IMR-90 (cell line): ENCODE measurements around the gene CRACR2B. TPM values are rescaled to one million over a fixed set of nuclear protein-coding genes. Genes with fewer than 3 reads are reported as not detected.

Experiments
- ATAC-seq: fragments of 200-7000 bp; cut with Tn5 transposase; 2 replicates; pipeline ENCODE4 v1.9.1; 2020; ENCODE audit warnings: low read depth, mild to moderate bottlenecking, moderate library complexity
- BruUV-seq: library from RNA; stranded (reverse); fragments of 400-500 nt; replicated peaks from 2 replicates; lab custom pipeline; 2021; lab: Mats Ljungman, UMichigan
- CTCF ChIA-PET: fragments of 300-600 bp; formaldehyde crosslinking; extraction: SDS; loops from one replicate; lab custom pipeline; 2021; ENCODE audit warnings: antibody characterized with exemption; lab: Yijun Ruan, JAX
- POLR2A ChIA-PET: fragments of 300-600 bp; sonication (Branson Sonifier 250); formaldehyde crosslinking; loops from one replicate; lab custom pipeline; 2022; ENCODE audit warnings: antibody characterized with exemption; ENCODE audit not compliant: unreplicated experiment; lab: Charles Lee
- DNase-seq: peaks from one replicate; pipeline ENCODE4 v3.0.0; 2013
- H2AFZ ChIP-seq: replicated peaks from 2 replicates; pipeline ENCODE3; 2013; ENCODE audit warnings: low read length, mild to moderate bottlenecking; ENCODE audit not compliant: poor library complexity
- H2AK5ac ChIP-seq: 2 replicates; pipeline ENCODE4 v1.6.1; 2013; ENCODE audit warnings: low read depth, low read length, inconsistent platforms
- H2AK9ac ChIP-seq: replicated peaks from 2 replicates; pipeline ENCODE3; 2013; ENCODE audit warnings: mild to moderate bottlenecking, low read depth, low read length, moderate library complexity; ENCODE audit not compliant: poor library complexity
- H2BK120ac ChIP-seq: 2 replicates; pipeline ENCODE4 v1.6.1; 2013; ENCODE audit warnings: low read depth, low read length, inconsistent platforms
- H2BK15ac ChIP-seq: 3 replicates; pipeline ENCODE4 v1.6.1; 2013; ENCODE audit warnings: low read depth, low read length, inconsistent platforms
- H2BK20ac ChIP-seq: 2 replicates; pipeline ENCODE4 v1.6.1; 2013; ENCODE audit warnings: low read depth, mild to moderate bottlenecking, inconsistent platforms, low read length, moderate library complexity
- H2BK5ac ChIP-seq: 2 replicates; pipeline ENCODE4 v1.6.1; 2013; ENCODE audit warnings: mild to moderate bottlenecking, low read depth, low read length, inconsistent platforms; ENCODE audit not compliant: poor library complexity, severe bottlenecking
- H3K14ac ChIP-seq: replicated peaks from 2 replicates; pipeline ENCODE4 v1.6.1; 2013; ENCODE audit warnings: low read depth, low read length, inconsistent platforms
- H3K18ac ChIP-seq: 2 replicates; pipeline ENCODE4 v1.6.1; 2013; ENCODE audit warnings: low read depth, low read length, control low read depth
- H3K23ac ChIP-seq: 2 replicates; pipeline ENCODE4 v1.6.1; 2013; ENCODE audit warnings: low read depth, low read length, inconsistent platforms
- H3K27ac ChIP-seq: 2 replicates; pipeline ENCODE4 v1.5.1; 2013; ENCODE audit warnings: mild to moderate bottlenecking, control low read depth, low read length; ENCODE audit not compliant: insufficient read depth
- H3K27me3 ChIP-seq: 2 replicates; pipeline ENCODE4 v1.6.1; 2013; ENCODE audit warnings: low read length; ENCODE audit not compliant: control insufficient read depth, insufficient read depth
- H3K36me3 ChIP-seq: 2 replicates; pipeline ENCODE4 v1.6.1; 2013; ENCODE audit warnings: low read length, mixed read lengths; ENCODE audit not compliant: control insufficient read depth, insufficient read depth
- H3K4ac ChIP-seq: 2 replicates; pipeline ENCODE4 v1.6.1; 2013; ENCODE audit warnings: low read depth, low read length, inconsistent platforms
- H3K4me1 ChIP-seq: 2 replicates; pipeline ENCODE4 v1.6.1; 2013; ENCODE audit warnings: low read length, mixed read lengths; ENCODE audit not compliant: control insufficient read depth, insufficient read depth
- H3K4me2 ChIP-seq: 2 replicates; pipeline ENCODE4 v1.6.1; 2013; ENCODE audit warnings: low read depth, mild to moderate bottlenecking, control low read depth, low read length, moderate library complexity
- H3K4me3 ChIP-seq: 2 replicates; pipeline ENCODE4 v1.5.1; 2013; ENCODE audit warnings: low read depth, mild to moderate bottlenecking, control low read depth, low read length, moderate library complexity; ENCODE audit not compliant: insufficient read depth
- H3K56ac ChIP-seq: 2 replicates; pipeline ENCODE4 v1.6.1; 2013; ENCODE audit warnings: low read length, inconsistent platforms; ENCODE audit not compliant: insufficient read depth; ENCODE audit errors: extremely low read depth
- H3K79me1 ChIP-seq, 2 experiments: 2 replicates each; pipeline ENCODE4 v1.6.1; 2013; ENCODE audit warnings: low read length in 2 of 2, inconsistent platforms in 1 of 2, low read depth in 1 of 2
- H3K9ac ChIP-seq: 2 replicates; pipeline ENCODE4 v1.6.1; 2013; ENCODE audit warnings: low read depth, low read length, control low read depth
- H3K9me1 ChIP-seq: 2 replicates; pipeline ENCODE4 v1.6.1; 2013; ENCODE audit warnings: low read length, inconsistent platforms; ENCODE audit not compliant: insufficient read depth
- H3K9me3 ChIP-seq: 2 replicates; pipeline ENCODE4 v1.6.1; 2013; ENCODE audit warnings: low read length; ENCODE audit not compliant: control insufficient read depth, insufficient read depth
- H4K20me1 ChIP-seq: 2 replicates; pipeline ENCODE4 v1.6.1; 2013; ENCODE audit warnings: low read length, inconsistent platforms; ENCODE audit not compliant: insufficient read depth
- H4K5ac ChIP-seq: 2 replicates; pipeline ENCODE4 v1.6.1; 2013; ENCODE audit warnings: mild to moderate bottlenecking, low read depth, low read length, control low read depth
- H4K8ac ChIP-seq, 2 experiments: 2 replicates each; pipeline ENCODE4 v1.6.1; 2013; ENCODE audit warnings: low read depth in 2 of 2, low read length in 2 of 2, control low read depth in 1 of 2, inconsistent platforms in 1 of 2
- H4K91ac ChIP-seq: 2 replicates; pipeline ENCODE4 v1.6.1; 2013; ENCODE audit warnings: low read depth, low read length, inconsistent platforms; ENCODE audit not compliant: insufficient read depth
- FOS ChIP-seq: fragments of 150-350 bp; IDR thresholded peaks from 2 replicates; pipeline ENCODE4 v1.6.1; 2016; ENCODE audit warnings: low read depth, low read length
- MAZ ChIP-seq: IDR thresholded peaks from 2 replicates; pipeline ENCODE4 v1.6.1; 2012; ENCODE audit warnings: low read depth, mild to moderate bottlenecking, low read length, improper control_type of control experiment, moderate library complexity, borderline replicate concordance
- MXI1 ChIP-seq: IDR thresholded peaks from 2 replicates; pipeline ENCODE4 v1.6.1; 2012; ENCODE audit warnings: low read depth, mild to moderate bottlenecking, low read length, moderate library complexity, borderline replicate concordance
- WGBS, 2 experiments: methylation state at CpG; one replicate each; pipeline versions ENCODE4 v1.1.5 to v1.1.7; 2013; ENCODE audit warnings: missing lambda C conversion rate in 2 of 2; ENCODE audit not compliant: insufficient read length in 1 of 2; ENCODE audit errors: extremely low coverage in 2 of 2; 5-methylcytosine and 5-hydroxymethylcytosine counted together
- dilution Hi-C: fragments of 300-500 bp; cut with HindIII; formaldehyde crosslinking; loops from one replicate; pipeline ENCODE4 v1.14.3; 2018; ENCODE audit warnings: low sequenced_read_pairs; ENCODE audit not compliant: unreplicated experiment
- in situ Hi-C: fragments of 300-500 bp; cut with MboI; formaldehyde crosslinking; loops from 3 replicates; pipeline ENCODE4 v1.14.3; 2019; ENCODE audit warnings: low sequenced_read_pairs, inconsistent platforms, mixed read lengths
- intact Hi-C: fragments of 100-400 bp; cut with micrococcal nuclease; formaldehyde crosslinking; loops from 2 replicates; pipeline ENCODE4 v1.10.0; 2022
- polyA plus RNA-seq, 3 experiments: library from polyadenylated mRNA; depleted of rRNA; stranded (reverse); fragments of >200 nt; gene quantifications; 2 replicates each; pipeline ENCODE4 v1.2.3, GENCODE V29; 2012; ENCODE audit warnings: low replicate concordance in 1 of 3
- total RNA-seq: library from RNA; depleted of rRNA; stranded (reverse); fragments of >200 nt; gene quantifications from 2 replicates; pipeline ENCODE4 v1.2.3, GENCODE V29; 2012

The CRACR2B gene
- total and polyA plus RNA-seq, 2 of the 4 experiments (the other 2 are of a cell fraction): 0.54 to 2.5 TPM

DNA sequence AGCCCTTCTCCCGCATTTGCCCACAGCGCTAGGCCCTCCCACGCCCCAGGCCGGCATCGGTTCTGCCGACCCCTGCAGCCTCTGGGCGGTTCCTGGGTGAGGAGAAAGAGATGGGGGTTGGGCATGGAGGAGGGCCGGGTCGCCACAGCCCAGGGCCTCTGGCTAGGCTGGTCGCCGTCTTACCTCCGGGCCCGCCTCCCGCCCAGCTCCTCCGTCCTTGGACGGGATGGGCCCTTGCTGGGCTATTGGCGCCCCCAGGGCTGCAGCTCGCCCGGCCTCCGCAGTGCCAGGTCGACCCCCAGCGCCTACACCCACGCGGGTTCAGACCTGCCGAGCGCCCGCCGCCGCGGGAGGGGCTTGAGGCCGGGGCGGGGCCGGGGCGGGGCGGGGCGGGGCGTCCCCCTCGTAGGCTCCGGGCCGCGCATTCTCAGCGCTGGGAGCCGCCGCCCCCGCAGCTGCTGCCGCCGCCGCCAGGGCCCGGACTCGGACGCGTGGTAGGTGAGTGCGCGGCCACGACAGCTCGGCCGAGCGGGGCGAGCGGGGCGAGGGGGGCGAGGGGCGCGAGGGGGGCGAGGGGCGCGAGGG lies 4.9 kb downstream of the CRACR2B start, which contains the start of gene CD151:
CD151 (plus strand) TSS at position 424 of the 585 bp plus-strand sequence. CDS start 3,118 bp downstream, outside the sequence.
- Histone ChIP-seq H4K5ac (peak within 1 kb of the TSS; percentile 49), H2BK5ac (peak within 1 kb of the TSS; percentile 93), H2BK20ac (0 out of 2 replicates have a peak within 1 kb of the TSS, but pooled peaks have one; percentile 70), H4K8ac (peak within 1 kb of the TSS; percentile 59 to 93), H2BK120ac (peak within 1 kb of the TSS; percentile 80), H4K91ac (peak within 1 kb of the TSS; percentile 87), H3K36me3 (peaks cover 16% of the 10 kb centered on the region), H3K14ac (peak within 1 kb of the TSS; percentile 99), H3K18ac (peak within 1 kb of the TSS; percentile 43), H2AK9ac (peak within 1 kb of the TSS; percentile 100), H3K27me3 (peaks cover under 1% of the 10 kb centered on the region; the same call in 1 of the 2 replicates), H2BK15ac (peak within 1 kb of the TSS; percentile 34; the same call in 1 of the 3 replicates), H3K4me2 (peak within 1 kb of the TSS; percentile 90), H3K23ac (peak within 1 kb of the TSS; percentile 96), H3K4ac (peak within 1 kb of the TSS; percentile 98), H2AK5ac (peak within 1 kb of the TSS; percentile 99), H3K79me1 (peaks cover 11 to 48% of the 10 kb centered on the region in 2 experiments), H3K9ac (peak within 1 kb of the TSS; percentile 94), H3K4me1 (peaks cover 38% of the 10 kb centered on the region), H3K9me3 (no peaks in the 10 kb centered on the region), H3K27ac (peak within 1 kb of the TSS; percentile 93), H3K4me3 (peak within 1 kb of the TSS; percentile 84), H2AFZ (peak within 1 kb of the TSS; percentile 89), H3K9me1 (peaks cover 21% of the 10 kb centered on the region), H3K56ac (peak within 1 kb of the TSS; percentile 78), H4K20me1 (peaks cover 55% of the 10 kb centered on the region)
- ATAC-seq (peak; percentile 65), DNase-seq (peak; percentile 45)
- no peak for TF ChIP-seq FOS
- peak; percentile 56; the same call in 1 of the 2 replicates for TF ChIP-seq MAZ
- no peak for TF ChIP-seq MXI1
- POLR2A ChIA-PET: interaction anchor here (1.4 kb wide), 2 partner anchors 10 to 13 kb away, joined by 3 to 8 read pairs; partner anchors contain the start of genes PNPLA2 and TSPAN4
- in situ Hi-C loops: no loop called here
- BruUV-seq: no TSS peak
- dilution Hi-C loops: no loop called here
- WGBS, 2 experiments: 0% methylated on average over 11 of the region's 67 CpGs; no CpG with 5 or more reads in 1 of the 2 experiments
- intact Hi-C loops: no loop called here
- CTCF ChIA-PET: no interaction called here
